ENCODE results near the gene AFAP1. TPM values are rescaled to one million over a fixed set of nuclear protein-coding genes. Genes with fewer than 3 reads are reported as not detected.

Gene AFAP1
- total RNA-seq, 1 donor from 2014 or later = 27.8 TPM

DNA sequence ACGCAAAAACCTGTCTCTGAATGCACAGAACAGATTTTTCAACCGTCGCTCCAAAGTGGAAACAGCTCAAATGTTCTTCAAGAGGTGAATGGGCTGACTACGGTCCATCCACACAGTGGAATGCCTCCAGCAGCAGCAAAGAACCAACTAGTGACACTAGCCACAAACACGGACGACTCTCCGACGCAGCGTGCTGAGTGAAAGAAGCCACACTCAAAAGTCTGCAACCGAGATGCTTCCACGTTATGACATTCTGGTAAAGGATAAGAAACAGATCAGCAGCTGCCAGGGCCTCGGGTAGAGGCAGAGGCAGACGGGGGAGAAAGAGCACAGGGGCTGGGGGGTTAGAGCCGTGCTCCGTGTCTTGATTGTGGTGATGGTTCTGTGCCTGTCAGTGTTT lies 125.2 kb downstream of the AFAP1 start:
- no peaks in the 10 kb centered on the region for H3K4me1 Mint-ChIP-seq (ENCODE audit: unreplicated experiment)
- peaks cover 4% of the 10 kb centered on the region for H3K27me3 Mint-ChIP-seq (ENCODE audit: unreplicated experiment)
- TF ChIP-seq, protein P1, sequence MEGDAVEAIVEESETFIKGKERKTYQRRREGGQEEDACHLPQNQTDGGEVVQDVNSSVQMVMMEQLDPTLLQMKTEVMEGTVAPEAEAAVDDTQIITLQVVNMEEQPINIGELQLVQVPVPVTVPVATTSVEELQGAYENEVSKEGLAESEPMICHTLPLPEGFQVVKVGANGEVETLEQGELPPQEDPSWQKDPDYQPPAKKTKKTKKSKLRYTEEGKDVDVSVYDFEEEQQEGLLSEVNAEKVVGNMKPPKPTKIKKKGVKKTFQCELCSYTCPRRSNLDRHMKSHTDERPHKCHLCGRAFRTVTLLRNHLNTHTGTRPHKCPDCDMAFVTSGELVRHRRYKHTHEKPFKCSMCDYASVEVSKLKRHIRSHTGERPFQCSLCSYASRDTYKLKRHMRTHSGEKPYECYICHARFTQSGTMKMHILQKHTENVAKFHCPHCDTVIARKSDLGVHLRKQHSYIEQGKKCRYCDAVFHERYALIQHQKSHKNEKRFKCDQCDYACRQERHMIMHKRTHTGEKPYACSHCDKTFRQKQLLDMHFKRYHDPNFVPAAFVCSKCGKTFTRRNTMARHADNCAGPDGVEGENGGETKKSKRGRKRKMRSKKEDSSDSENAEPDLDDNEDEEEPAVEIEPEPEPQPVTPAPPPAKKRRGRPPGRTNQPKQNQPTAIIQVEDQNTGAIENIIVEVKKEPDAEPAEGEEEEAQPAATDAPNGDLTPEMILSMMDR (IDR thresholded peaks at IDR 0.05; ENCODE audit: unreplicated experiment) = no peak
- H3K27ac Mint-ChIP-seq (ENCODE audit: unreplicated experiment) = no peak overlapping the region
- H3K36me3 Mint-ChIP-seq (ENCODE audit: low read depth, unreplicated experiment) = peaks cover 16% of the 10 kb centered on the region
- H3K9me3 Mint-ChIP-seq (ENCODE audit: unreplicated experiment) = no peaks in the 10 kb centered on the region
- no peak overlapping the region for H3K4me3 Mint-ChIP-seq (ENCODE audit: unreplicated experiment)
- no peak for DNase-seq (ENCODE audit: low spot score)

DNA sequence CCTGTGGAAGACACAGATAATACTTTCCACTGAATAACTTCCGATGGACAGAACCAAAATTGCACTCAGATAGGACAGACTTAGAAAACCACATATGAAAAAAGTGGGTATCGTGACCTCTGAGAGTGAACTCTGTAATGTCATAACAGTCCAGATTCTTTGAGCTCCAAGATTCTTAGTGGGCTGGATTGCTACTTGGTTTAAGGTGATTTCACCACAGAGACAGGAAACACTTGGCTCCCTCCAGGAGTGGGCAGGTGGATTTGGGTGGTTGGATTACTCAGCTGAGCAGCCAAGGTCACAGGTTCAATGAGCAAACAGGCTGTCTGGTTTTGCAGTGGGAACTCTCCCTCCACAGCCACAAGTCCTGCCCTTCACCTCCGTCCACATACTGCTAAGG lies 126.0 kb downstream of the AFAP1 start:
- DNase-seq (ENCODE audit: low spot score) = no peak

DNA sequence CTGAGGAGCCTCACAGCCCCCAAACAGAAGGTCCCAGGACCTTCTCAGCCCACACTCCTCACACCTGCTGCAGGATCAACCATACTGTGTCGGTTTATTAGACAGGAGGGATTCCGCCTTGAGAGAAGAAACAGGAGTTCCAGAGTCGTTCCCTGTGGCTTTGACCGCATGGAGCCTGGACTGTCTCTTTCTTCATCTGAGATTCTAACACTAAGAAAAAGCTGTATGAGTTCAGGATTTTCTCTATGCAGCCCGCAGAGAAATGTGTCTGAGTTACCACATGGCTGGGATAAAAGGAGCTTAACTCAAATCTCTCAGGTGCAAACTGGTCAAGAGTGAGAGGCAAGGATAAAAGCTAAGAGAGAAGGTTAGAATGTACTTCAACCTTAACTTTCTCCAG lies 126.7 kb downstream of the AFAP1 start:
- Mint-ChIP-seq H3K36me3 (ENCODE audit: low read depth, unreplicated experiment) (peaks cover 18% of the 10 kb centered on the region), H3K4me3 (ENCODE audit: unreplicated experiment) (no peak overlapping the region), H3K9me3 (ENCODE audit: unreplicated experiment) (no peaks in the 10 kb centered on the region)

More for the DNA sequence above, 126.0 kb downstream of the AFAP1 start:
- H3K9me3 Mint-ChIP-seq (ENCODE audit: unreplicated experiment) = no peaks in the 10 kb centered on the region
- no peaks in the 10 kb centered on the region for H3K4me1 Mint-ChIP-seq (ENCODE audit: unreplicated experiment)
- no peak overlapping the region for H3K27ac Mint-ChIP-seq (ENCODE audit: unreplicated experiment)
- TF ChIP-seq, protein P1 (IDR thresholded peaks at IDR 0.05; ENCODE audit: unreplicated experiment) = no peak
- no peak overlapping the region for H3K4me3 Mint-ChIP-seq (ENCODE audit: unreplicated experiment)
- H3K36me3 Mint-ChIP-seq (ENCODE audit: low read depth, unreplicated experiment) = peaks cover 16% of the 10 kb centered on the region
- peaks cover 4% of the 10 kb centered on the region for H3K27me3 Mint-ChIP-seq (ENCODE audit: unreplicated experiment)

DNA sequence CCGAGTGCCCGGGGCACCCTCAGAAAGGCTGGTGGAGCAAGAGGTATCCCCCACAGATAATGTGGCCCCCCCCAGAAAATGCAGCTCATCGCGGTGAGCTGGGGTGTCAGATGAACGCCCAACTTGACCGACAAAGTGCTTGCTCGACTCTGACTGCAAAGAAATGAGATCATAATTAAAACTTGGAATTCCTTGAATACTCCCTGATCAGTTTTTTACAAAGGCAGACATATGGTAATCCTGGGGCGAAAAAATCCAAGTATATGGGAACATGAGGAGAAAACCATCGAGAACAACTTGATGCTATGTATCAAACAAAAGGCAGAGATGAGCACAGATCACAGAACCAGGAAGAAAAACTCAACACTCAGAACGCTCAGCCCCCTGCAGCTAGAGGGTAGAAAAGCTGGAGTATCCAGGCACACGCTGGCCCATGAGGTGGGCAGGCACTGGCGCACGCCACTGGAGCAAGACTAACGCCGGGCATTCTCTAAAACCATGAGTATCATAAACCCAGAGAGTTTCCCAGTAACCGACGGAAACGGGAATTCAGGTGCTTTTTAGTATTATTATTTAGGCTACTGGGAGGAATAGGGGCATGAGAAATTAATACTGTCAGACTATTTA lies 127.3 kb downstream of the AFAP1 start:
- TF ChIP-seq, protein P1 (IDR thresholded peaks at IDR 0.05; ENCODE audit: unreplicated experiment) = no peak
- Mint-ChIP-seq H3K9me3 (ENCODE audit: unreplicated experiment) (no peaks in the 10 kb centered on the region), H3K4me3 (ENCODE audit: unreplicated experiment) (peak overlapping the region; percentile 0), H3K27ac (ENCODE audit: unreplicated experiment) (no peak overlapping the region), H3K27me3 (ENCODE audit: unreplicated experiment) (peaks cover 4% of the 10 kb centered on the region), H3K36me3 (ENCODE audit: low read depth, unreplicated experiment) (peaks cover 18% of the 10 kb centered on the region), H3K4me1 (ENCODE audit: unreplicated experiment) (peaks cover 4% of the 10 kb centered on the region)
- no peak for DNase-seq (ENCODE audit: low spot score)

More for the DNA sequence above, 126.7 kb downstream of the AFAP1 start:
- H3K27me3 Mint-ChIP-seq (ENCODE audit: unreplicated experiment) = peaks cover 4% of the 10 kb centered on the region
- no peaks in the 10 kb centered on the region for H3K4me1 Mint-ChIP-seq (ENCODE audit: unreplicated experiment)
- TF ChIP-seq, protein P1 (IDR thresholded peaks at IDR 0.05; ENCODE audit: unreplicated experiment) = no peak
- H3K27ac Mint-ChIP-seq (ENCODE audit: unreplicated experiment) = no peak overlapping the region
- no peak for DNase-seq (ENCODE audit: low spot score)

DNA sequence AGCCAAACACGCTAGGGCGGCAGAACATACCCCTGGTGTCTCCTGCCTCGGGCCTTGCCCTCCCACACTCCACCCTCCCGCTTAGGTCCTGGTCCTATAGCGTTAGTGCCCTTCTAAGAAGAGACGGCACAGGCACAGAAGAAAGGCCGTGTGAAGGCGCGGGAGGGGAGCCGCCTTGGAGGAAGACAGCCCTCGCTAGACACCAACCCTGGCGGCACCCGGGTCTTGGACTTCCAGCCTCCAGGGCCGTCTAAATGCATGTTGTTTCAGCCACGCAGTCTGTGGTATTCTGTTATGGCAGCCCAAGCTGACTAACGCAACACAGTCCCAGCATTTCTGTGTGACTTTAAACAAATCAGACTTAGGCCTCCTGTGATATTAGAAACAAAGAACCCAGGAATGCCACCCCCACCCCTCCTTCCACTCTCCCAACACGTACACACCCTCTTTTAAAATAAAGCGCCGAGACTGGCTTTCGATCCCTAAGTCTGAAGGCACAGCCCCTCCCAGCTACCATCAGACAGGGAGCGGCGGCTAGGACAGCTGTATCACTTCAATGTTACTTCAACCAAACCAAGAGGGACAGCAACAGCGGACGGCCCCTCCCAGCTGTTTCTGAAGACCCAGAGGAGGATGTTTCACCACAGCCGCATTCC lies 128.0 kb downstream of the AFAP1 start:
- Mint-ChIP-seq H3K27me3 (ENCODE audit: unreplicated experiment) (peaks cover 4% of the 10 kb centered on the region), H3K4me3 (ENCODE audit: unreplicated experiment) (no peak overlapping the region), H3K36me3 (ENCODE audit: low read depth, unreplicated experiment) (peaks cover 18% of the 10 kb centered on the region), H3K4me1 (ENCODE audit: unreplicated experiment) (peaks cover 9% of the 10 kb centered on the region), H3K27ac (ENCODE audit: unreplicated experiment) (no peak overlapping the region), H3K9me3 (ENCODE audit: unreplicated experiment) (no peaks in the 10 kb centered on the region)
- TF ChIP-seq, protein P1 (IDR thresholded peaks at IDR 0.05; ENCODE audit: unreplicated experiment) = no peak
- DNase-seq (ENCODE audit: low spot score) = no peak

All from endothelial cell (in vitro differentiated cells).